ENCODE data around the gene CDH26.
A peak's percentile ranks its signal among the peaks of the same experiment; 100 is the strongest.

- TF ChIP-seq CTCF (IDR thresholded peaks at IDR 0.05), result peak; percentile 63
- TF ChIP-seq, protein P1, sequence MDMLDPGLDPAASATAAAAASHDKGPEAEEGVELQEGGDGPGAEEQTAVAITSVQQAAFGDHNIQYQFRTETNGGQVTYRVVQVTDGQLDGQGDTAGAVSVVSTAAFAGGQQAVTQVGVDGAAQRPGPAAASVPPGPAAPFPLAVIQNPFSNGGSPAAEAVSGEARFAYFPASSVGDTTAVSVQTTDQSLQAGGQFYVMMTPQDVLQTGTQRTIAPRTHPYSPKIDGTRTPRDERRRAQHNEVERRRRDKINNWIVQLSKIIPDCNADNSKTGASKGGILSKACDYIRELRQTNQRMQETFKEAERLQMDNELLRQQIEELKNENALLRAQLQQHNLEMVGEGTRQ (CRISPR knock-in tag; IDR thresholded peaks at IDR 0.05), result no peak
- TF ChIP-seq RORB (CRISPR knock-in tag; IDR thresholded peaks at IDR 0.05), result no peak
- TF ChIP-seq NR3C1 (CRISPR knock-in tag; conservative IDR thresholded peaks at IDR 0.05; ENCODE audit: low read depth), result no peak
- TF ChIP-seq ZNF512 (CRISPR knock-in tag; IDR thresholded peaks at IDR 0.05; ENCODE audit: borderline replicate concordance), result no peak
- TF ChIP-seq JUN (CRISPR knock-in tag; IDR thresholded peaks at IDR 0.05), result no peak
- no peak for TF ChIP-seq ZNF317 (CRISPR knock-in tag; IDR thresholded peaks at IDR 0.05; ENCODE audit: borderline replicate concordance, low read depth)
- no peak for TF ChIP-seq TEAD4 (CRISPR knock-in tag; IDR thresholded peaks at IDR 0.05)
- TF ChIP-seq ZNF263 (CRISPR knock-in tag; IDR thresholded peaks at IDR 0.05; ENCODE audit: low read depth), result no peak
- no peak for TF ChIP-seq IRF2 (CRISPR knock-in tag; IDR thresholded peaks at IDR 0.05; ENCODE audit: borderline replicate concordance, low read depth)
- TF ChIP-seq MAX (CRISPR knock-in tag; IDR thresholded peaks at IDR 0.05), result no peak
- no peak for TF ChIP-seq ZNF671 (CRISPR knock-in tag; IDR thresholded peaks at IDR 0.05)
- TF ChIP-seq ZNF281 (CRISPR knock-in tag; IDR thresholded peaks at IDR 0.05), result no peak
- no peak for TF ChIP-seq ESRRA (CRISPR knock-in tag; IDR thresholded peaks at IDR 0.05; ENCODE audit: borderline replicate concordance)
Observed at GRCh38 chr20:60057123-60057865, 99.1 kb downstream of the CDH26 start.

All from WTC11 (cell line).